Inferior parietal cortex (tissue), 1 donor: ENCODE data around the gene POU2F1.
"Not testable (repeated sequence)": the region's sequence is repeated elsewhere in the genome, so short reads cannot be mapped to it uniquely, and the experiment has no call there.

Experiments
- DNase-seq: peaks from one replicate; pipeline ENCODE4 v3.0.0-alpha.2; 2016; ENCODE audit errors: extremely low spot score

Gene POU2F1

DNA sequence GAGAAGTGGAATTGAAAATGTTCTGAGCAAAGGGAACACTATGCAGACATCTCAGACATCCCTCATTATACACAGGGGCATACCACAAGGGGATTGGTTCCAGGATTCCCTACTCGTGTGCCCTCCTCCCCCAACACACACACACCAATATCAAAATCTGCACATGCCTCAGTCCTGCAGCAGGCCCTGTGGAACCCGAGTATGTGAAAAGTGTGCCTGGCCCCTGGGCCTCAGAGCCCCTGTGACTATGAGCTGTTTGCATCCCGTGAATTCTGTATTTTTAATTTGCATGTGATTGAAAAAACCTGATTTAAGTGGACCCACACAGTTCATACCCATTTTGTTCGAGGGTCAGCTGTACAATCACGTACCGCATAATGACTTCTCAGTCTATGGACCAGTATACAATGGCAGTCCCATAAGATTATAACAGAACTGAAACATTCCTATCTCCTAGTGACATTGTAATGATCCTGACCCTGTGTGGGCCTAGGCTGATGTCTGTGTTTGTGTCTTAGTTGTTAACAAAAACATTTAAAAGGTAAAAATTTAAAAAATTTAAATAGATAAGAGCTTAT is 11.3 kb downstream of the POU2F1 start:
- no peak for DNase-seq

GRCh38 chr1:167232801-167233200 is 12.1 kb downstream of the POU2F1 start:
- DNase-seq = no peak

DNA sequence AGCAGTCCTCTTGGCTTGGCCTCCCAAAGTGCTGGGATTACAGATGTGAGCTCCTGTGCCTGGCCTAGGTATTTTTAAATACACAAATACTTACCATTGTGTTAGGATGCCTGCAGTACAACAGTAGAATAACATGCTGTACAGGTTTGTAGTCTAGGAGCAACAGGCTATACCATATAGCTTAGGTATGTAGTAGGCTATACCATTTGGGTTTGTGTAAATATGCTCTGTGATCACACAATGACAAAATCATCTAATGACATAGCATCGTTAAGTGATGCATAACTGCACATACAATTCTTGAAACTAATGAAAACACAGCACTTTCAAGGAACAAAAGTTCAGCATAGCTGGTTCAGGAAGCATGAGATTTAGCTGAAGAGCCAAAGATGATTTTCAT is 12.7 kb downstream of the POU2F1 start:
- DNase-seq = no peak

DNA sequence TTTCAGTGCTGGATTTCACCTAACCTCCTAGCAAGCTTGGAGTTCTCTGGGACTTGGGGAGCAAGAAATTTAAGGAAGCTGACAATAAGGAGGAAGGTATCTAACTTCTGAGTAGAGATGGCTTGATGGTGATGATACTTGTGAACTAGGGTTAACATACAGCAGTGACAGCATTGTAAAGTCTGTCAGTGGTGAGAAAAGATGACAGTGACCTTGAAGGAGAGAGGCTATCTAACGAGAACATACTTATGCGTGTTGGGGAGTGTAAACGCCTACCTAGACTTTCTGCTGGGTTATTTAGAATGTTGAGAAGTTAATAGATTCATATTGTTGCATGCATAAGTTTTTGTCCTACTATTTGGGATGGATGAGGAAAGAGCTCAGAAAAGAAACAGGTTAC is 16.3 kb downstream of the POU2F1 start:
- DNase-seq = no peak

DNA sequence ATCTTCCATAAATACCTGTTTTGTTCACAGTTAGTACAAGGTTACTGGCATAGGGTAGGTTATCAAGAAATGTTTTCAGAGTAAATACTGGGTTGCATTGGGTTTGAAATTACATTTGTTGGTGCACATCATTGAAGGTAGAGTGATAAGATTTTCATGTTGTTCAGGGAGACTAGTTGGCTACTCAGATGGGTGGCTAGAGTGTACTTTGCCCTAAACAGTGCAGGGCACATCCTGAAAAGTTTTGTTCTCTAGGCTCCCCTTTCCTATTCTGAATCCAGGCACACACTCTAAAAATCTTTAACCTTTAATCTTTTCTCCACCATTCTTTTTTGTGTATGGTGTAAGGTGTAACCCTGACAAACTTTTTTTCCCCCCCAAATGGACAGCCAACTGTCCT is 18.0 kb downstream of the POU2F1 start:
- no peak for DNase-seq

- no peak for DNase-seq
Measured at GRCh38 chr1:167239257-167239656, 18.6 kb downstream of the POU2F1 start.

GRCh38 chr1:167244244-167244643 is 23.6 kb downstream of the POU2F1 start:
- no peak for DNase-seq

GRCh38 chr1:167245168-167245567 is 24.5 kb downstream of the POU2F1 start:
- DNase-seq = not testable (repeated sequence)

GRCh38 chr1:167246971-167247370 is 26.3 kb downstream of the POU2F1 start:
- DNase-seq = no peak

DNA sequence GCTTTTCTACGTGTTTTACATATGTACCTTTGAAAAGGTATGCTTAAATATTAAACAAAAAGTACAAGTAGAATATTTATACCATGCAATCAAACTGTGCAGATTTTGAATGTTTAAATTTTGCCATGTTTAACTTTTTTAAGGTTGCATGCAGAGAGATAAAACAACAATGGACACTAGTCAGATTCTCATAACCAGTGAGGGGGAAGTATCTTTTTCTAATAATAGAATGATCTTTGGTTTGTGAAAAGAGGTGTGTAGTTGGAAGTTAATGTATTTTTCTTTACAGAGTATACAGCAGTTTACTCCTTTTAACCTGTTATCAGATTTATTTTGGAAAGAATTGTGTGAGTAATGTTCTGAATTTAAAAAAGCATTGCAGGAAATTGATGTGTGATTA is 27.1 kb downstream of the POU2F1 start:
- no peak for DNase-seq

- no peak for DNase-seq
Measured at GRCh38 chr1:167248707-167249642, 28.3 kb downstream of the POU2F1 start.

DNA sequence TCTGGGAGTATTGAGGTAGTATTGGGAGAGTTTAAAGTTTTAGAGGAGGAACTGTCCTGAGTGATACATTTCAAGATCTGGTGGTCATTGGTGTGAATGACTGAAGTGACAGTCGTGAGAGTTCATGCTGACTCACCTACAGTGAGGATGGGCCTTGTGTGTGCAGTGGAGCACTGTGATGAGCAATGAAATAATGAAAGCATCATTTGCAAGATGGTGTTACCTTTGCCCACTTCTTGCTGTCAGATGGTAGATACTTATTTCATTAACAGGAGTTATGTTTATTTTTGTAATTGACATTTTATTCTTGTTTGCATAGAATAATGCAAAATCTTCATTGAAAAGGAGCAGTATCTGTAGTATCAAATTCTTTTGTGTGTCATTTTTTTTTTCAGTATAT is 29.0 kb downstream of the POU2F1 start:
- DNase-seq = no peak

GRCh38 chr1:167250482-167250881 is 29.8 kb downstream of the POU2F1 start:
- no peak for DNase-seq

DNA sequence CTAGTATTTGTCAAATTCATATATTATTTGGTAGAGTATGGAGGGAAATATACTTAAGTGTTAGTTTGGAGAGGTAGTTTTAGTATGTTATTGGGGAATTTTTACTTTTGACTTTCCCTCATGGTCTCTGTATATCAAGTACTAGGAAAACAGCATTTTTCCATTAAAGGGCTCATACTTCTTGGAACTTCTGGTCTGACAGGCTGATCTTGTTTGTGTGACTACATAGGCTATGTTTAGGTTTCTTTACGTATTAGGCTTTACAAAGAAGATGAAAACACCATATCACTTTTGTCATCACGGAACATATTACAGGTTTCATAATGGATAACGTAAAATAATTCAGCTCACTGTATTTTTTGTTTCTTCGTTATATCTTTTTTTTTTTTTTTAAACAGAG is 30.8 kb downstream of the POU2F1 start:
- DNase-seq = no peak

GRCh38 chr1:167252986-167253385 is 32.3 kb downstream of the POU2F1 start:
- DNase-seq = no peak

DNA sequence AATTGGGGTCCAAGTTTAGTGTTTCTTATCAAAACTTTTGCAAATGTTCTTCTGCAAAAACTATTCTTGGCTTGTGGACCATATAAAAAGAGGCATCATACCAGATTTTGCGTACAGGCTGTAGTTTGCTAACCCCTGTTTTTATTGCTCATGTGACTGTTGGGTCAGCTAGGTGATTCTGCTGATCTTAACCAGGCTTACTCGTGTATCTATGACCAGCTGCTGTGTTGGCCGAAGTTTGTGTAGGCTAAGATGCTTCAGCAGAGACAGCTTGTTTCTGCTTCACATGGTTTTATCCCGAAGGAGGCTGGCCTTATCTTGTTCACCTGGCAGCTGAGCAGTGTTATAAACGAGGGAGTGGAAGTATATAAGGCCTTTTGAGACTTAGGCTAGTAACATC is 38.2 kb downstream of the POU2F1 start:
- no peak for DNase-seq

DNA sequence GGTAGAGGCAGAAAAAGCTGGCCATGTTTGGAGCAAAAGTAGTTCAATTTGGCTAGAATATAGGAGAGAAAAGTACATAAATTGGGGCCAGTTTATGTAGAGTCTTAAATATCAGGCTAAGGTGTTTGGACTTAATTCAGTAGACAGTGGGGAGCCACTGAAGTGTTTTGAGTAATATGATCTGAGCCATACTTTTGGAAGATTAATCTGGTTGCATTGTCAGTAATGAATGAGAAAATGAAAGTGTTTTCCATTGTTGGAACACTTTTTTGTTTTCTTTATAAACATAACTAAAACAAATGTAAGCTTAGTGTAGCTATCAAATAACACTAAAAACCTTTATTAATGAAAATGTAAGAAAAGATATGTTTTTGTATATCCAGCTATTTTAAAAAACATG is 42.1 kb downstream of the POU2F1 start:
- no peak for DNase-seq

DNA sequence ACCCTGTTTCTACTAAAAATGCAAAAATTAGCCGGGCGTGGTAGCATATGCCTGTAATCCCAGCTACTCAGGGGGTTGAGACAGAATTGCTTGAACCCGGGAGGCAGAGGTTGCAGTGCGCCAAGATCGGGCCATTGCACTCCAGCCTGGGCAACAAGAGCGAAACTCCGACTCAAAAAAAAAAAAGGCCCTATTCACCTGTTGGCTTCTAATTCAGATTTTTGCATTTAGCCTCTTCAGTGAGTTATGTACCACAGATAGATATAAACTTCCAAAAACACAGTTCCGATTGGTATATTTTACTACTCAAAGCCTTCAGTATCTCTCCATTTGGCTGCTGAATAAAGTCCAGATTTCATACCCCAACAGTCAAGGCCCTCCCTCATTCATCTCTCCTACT is 42.7 kb downstream of the POU2F1 start:
- no peak for DNase-seq

- no peak for DNase-seq
Measured at GRCh38 chr1:167263819-167264464, 43.3 kb downstream of the POU2F1 start.

DNA sequence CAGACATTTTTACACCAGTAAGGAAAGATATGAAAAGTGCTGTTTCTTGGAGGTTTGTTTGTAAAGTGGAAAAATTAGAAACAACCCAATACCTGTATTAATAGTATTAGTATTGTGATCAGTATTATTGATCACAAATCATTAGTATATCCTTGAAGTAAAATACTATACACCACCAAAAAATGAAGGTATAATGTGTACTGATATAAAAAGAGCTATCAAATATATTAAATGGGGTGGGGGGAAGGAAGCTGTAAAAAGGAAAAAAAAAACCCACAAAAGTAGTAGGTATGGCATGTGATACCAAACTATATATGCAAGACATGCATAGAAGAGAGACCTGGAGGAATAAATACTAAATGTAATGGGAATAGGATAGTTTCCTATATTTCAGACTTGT is 46.3 kb downstream of the POU2F1 start:
- no peak for DNase-seq

GRCh38 chr1:167268347-167268787 is 47.7 kb downstream of the POU2F1 start:
- no peak for DNase-seq

DNA sequence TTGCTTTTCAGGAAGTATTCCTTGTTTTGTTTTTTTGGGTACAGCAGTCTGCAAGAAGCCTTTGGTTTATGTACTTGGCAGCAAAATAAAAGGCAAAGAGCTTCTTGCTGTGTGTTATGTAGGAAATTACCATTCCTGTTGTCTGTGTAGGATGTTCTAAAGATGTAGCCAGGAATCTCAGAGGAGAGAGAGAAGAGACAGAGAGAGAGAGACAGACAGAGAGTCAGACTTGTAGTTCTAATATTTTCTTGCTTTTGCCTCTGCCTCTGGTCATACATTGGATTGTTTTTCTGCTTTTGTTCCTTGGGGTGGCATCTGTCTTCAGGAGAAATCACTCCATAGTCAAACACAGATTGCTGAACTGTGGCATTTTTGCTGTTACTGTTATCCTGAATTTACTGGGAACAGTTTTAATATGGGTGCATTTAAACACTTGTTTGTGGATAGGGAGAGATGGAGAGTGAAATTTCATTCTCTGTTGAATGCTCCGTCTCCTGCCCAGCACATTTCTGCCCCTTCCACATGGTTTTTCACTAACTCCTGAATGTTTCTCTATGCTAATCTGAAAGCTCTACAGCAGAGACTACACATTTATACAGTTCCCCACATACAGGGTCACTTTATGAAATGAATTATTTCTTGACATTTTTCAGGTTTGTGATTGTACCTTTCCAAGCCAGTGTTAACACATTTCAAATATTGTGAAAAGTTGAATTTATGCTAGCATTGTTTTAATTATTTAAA is 49.8 kb downstream of the POU2F1 start:
- no peak for DNase-seq
